Smooth muscle cell (in vitro differentiated cells): ENCODE data around the gene CCDC152. TPM values are rescaled to one million over a fixed set of nuclear protein-coding genes. Genes with fewer than 3 reads are reported as not detected.
A peak's percentile ranks its signal among the peaks of the same experiment; 100 is the strongest.

Experiments
- DNase-seq: peaks from one replicate; lab custom pipeline; 2025; ENCODE audit not compliant: unreplicated experiment; lab: John Stamatoyannopoulos, UW
- H2AFZ ChIP-seq: fragments of 200-600 bp; sonication (generic); 2 replicates; pipeline ENCODE4 v1.6.0; 2016; ENCODE audit warnings: antibody characterized with exemption, low read depth, mild to moderate bottlenecking
- H3F3A ChIP-seq: fragments of 200-600 bp; sonication (generic); 2 replicates; pipeline ENCODE4 v1.6.0; 2017; ENCODE audit warnings: antibody characterized with exemption, low read depth
- H3K27ac ChIP-seq: fragments of 200-600 bp; sonication (generic); 2 replicates; pipeline ENCODE4 v1.5.1; 2016; ENCODE audit warnings: low read depth, mild to moderate bottlenecking
- H3K27me3 ChIP-seq: fragments of 200-600 bp; sonication (generic); 2 replicates; pipeline ENCODE4 v1.6.1; 2016; ENCODE audit warnings: low read depth, mild to moderate bottlenecking
- H3K36me3 ChIP-seq: fragments of 200-600 bp; sonication (generic); 2 replicates; pipeline ENCODE4 v1.5.1; 2016; ENCODE audit warnings: low read depth
- H3K4me1 ChIP-seq: fragments of 200-600 bp; sonication (generic); 2 replicates; pipeline ENCODE4 v1.5.1; 2016; ENCODE audit warnings: low read depth
- H3K4me2 ChIP-seq: fragments of 200-600 bp; sonication (generic); 2 replicates; pipeline ENCODE4 v1.6.0; 2016; ENCODE audit warnings: mild to moderate bottlenecking
- H3K4me3 ChIP-seq: fragments of 200-600 bp; sonication (generic); 2 replicates; pipeline ENCODE4 v1.5.1; 2016; ENCODE audit warnings: mild to moderate bottlenecking
- H3K79me2 ChIP-seq: fragments of 200-600 bp; sonication (generic); 2 replicates; pipeline ENCODE4 v1.6.0; 2016; ENCODE audit warnings: low read depth, mild to moderate bottlenecking
- H3K9ac ChIP-seq: fragments of 200-600 bp; sonication (generic); 2 replicates; pipeline ENCODE4 v1.6.0; 2016; ENCODE audit warnings: low read depth
- H3K9me3 ChIP-seq: fragments of 200-600 bp; sonication (generic); replicated peaks from 2 replicates; pipeline ENCODE4 v1.5.1; 2016; ENCODE audit warnings: low read depth
- H4K20me1 ChIP-seq: fragments of 200-600 bp; sonication (generic); 2 replicates; pipeline ENCODE4 v1.6.0; 2016; ENCODE audit warnings: low read depth
- WGBS: methylation state at CpG from one replicate; pipeline ENCODE4 v1.1.7; 2016; ENCODE audit warnings: low lambda C conversion rate; 5-methylcytosine and 5-hydroxymethylcytosine counted together
- polyA plus RNA-seq: library from polyadenylated mRNA; unstranded; fragments of >200 nt; fragmentation: Nextera tagmentation; extraction: Ambion mirVana; gene quantifications from 2 replicates; pipeline ENCODE4 v1.2.1, GENCODE V29; 2016
- total RNA-seq: library from RNA; depleted of rRNA; stranded (reverse); fragments of >200 nt; gene quantifications from 2 replicates; pipeline ENCODE4 v1.2.3, GENCODE V29; 2014
- TF ChIP-seq, protein P1 (sequence below): fragments of 200-600 bp; sonication (generic); IDR thresholded peaks from 2 replicates; pipeline ENCODE4 v1.5.1; 2017; ENCODE audit warnings: borderline replicate concordance, mild to moderate bottlenecking, antibody characterized with exemption; ENCODE audit not compliant: insufficient read depth, poor library complexity, severe bottlenecking

The CCDC152 gene
- total and polyA plus RNA-seq, 2 experiments from 2014 or later, result 1.4 to 1.6 TPM

DNA sequence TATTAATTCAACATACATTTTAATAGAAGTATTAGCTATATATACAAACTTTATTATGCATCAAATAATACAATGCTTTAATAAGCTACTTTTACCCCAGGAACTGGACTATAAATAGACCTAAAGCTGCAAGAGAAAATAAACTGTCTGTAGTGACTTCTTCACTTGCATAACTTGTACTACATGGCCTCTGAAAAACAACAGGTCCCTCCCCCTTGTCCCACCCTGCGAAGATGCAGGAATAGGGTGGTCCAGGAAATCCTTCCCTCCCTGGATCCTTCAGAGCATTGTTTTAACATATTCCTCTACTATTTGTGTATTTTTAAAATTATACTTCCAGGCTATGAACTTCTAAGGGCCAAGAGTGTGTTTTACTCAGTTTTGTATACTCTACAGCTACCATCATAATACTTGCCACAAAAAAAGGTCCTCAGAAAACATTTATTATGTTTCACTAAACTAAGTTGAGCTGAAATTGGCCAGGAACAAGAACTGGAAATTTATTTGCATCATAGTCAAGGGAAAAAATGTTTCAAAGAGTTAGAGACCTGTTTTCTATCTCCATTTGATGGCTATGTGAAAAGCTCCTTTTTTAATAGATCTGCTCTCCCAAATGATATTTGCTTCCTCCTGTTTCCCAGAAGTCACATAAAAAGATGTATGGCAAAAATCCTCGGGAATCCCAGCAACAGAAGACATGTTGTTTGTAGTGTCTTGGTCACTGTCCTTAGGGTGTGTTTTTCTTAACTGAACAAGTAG is 70.3 kb downstream of the CCDC152 start:
- Histone ChIP-seq H3K4me1 (no peaks in the 10 kb centered on the region), H3K9ac (no peak overlapping the region), H2AFZ (peak overlapping the region; percentile 31), H3F3A (peaks cover 12% of the 10 kb centered on the region), H3K27ac (no peak overlapping the region), H3K79me2 (no peaks in the 10 kb centered on the region), H3K27me3 (no peaks in the 10 kb centered on the region), H3K4me2 (no peak overlapping the region), H3K9me3 (no peaks in the 10 kb centered on the region), H3K4me3 (no peak overlapping the region), H4K20me1 (no peaks in the 10 kb centered on the region), H3K36me3 (no peaks in the 10 kb centered on the region)
- no peak for DNase-seq
- 66% methylated on average over 2 of the region's 2 CpGs for WGBS
- TF ChIP-seq, protein P1, sequence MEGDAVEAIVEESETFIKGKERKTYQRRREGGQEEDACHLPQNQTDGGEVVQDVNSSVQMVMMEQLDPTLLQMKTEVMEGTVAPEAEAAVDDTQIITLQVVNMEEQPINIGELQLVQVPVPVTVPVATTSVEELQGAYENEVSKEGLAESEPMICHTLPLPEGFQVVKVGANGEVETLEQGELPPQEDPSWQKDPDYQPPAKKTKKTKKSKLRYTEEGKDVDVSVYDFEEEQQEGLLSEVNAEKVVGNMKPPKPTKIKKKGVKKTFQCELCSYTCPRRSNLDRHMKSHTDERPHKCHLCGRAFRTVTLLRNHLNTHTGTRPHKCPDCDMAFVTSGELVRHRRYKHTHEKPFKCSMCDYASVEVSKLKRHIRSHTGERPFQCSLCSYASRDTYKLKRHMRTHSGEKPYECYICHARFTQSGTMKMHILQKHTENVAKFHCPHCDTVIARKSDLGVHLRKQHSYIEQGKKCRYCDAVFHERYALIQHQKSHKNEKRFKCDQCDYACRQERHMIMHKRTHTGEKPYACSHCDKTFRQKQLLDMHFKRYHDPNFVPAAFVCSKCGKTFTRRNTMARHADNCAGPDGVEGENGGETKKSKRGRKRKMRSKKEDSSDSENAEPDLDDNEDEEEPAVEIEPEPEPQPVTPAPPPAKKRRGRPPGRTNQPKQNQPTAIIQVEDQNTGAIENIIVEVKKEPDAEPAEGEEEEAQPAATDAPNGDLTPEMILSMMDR, result no peak

DNA sequence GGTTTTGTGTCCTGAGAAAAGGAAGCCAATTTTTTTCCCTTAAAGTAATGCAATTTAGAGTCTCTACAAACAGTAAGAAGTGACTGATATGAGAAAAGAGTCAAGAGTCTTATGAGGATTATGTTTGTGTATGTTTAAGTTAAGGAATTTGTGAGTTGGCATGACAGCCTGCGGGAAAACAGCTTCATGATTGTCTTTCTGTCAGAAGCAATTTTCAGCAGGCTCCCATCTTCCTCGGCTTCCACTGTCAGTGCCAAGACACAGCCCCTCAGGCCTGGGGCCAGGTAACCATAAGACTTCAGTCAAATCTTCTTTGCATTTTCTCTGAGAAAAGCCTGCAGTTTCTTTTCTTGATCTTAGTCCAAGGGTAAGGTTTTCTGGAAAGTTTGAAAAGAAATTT is 72.1 kb downstream of the CCDC152 start:
- H3K36me3 ChIP-seq, result no peaks in the 10 kb centered on the region
- H3K9ac ChIP-seq, result no peak overlapping the region
- H3K4me1 ChIP-seq, result no peaks in the 10 kb centered on the region
- TF ChIP-seq, protein P1, result no peak
- H4K20me1 ChIP-seq, result no peaks in the 10 kb centered on the region
- no peak for DNase-seq
- no peaks in the 10 kb centered on the region for H3K9me3 ChIP-seq
- H2AFZ ChIP-seq, result no peak overlapping the region
- 7% methylated on average over 2 of the region's 2 CpGs for WGBS
- H3K27me3 ChIP-seq, result no peaks in the 10 kb centered on the region
- no peaks in the 10 kb centered on the region for H3K79me2 ChIP-seq
- H3K4me3 ChIP-seq, result no peak overlapping the region
- peak overlapping the region; percentile 80 for H3K27ac ChIP-seq
- H3K4me2 ChIP-seq, result peak overlapping the region; percentile 49
- peaks cover 12% of the 10 kb centered on the region for H3F3A ChIP-seq

DNA sequence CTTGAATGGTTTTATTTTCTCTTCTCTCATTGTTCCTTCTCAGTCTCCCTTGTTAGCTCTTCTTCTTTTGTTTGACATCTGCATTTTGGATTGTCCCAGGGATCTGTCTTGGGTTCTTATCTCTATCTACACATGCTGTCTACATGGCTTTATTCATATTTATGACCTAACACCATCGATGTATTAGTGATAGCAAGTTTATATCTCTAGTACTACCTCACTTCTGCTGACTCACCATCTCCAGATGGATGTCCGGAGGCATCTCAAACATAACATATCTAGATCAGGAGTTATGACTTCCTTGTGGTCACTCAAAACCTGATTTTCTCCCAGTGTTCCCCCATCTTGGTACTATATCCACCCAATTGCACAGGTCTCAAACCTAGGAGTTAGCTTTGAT is 74.3 kb downstream of the CCDC152 start:
- TF ChIP-seq, protein P1, result no peak
- Histone ChIP-seq H3K9me3 (no peaks in the 10 kb centered on the region), H3F3A (peaks cover 12% of the 10 kb centered on the region), H3K36me3 (no peaks in the 10 kb centered on the region), H3K4me2 (no peak overlapping the region), H3K4me3 (no peak overlapping the region), H3K27me3 (no peaks in the 10 kb centered on the region), H3K4me1 (no peaks in the 10 kb centered on the region), H2AFZ (no peak overlapping the region), H3K27ac (no peak overlapping the region), H4K20me1 (no peaks in the 10 kb centered on the region), H3K79me2 (no peaks in the 10 kb centered on the region), H3K9ac (no peak overlapping the region)
- 86% methylated on average over 2 of the region's 2 CpGs for WGBS
- DNase-seq, result no peak

DNA sequence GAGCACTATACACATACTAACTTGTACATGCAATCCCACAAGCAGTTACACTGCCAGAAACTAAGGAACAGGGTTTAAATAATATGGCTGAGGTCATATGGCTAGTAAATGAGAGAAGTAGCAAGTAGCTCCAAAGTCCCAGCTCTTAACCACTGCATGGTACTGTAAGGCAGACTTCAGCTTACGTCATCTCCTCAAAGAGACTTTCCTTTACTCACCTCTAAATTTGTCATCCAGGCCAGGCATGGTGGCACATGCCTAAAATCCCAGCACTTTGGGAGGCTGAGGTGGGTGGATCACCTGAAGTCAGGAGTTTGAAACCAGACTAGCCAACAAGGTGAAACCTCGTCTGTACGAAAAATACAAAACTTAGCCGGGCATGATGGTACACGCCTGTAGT is 75.4 kb downstream of the CCDC152 start:
- 91% methylated on average over 5 of the region's 5 CpGs for WGBS
- Histone ChIP-seq H3K79me2 (no peaks in the 10 kb centered on the region), H3K4me1 (no peaks in the 10 kb centered on the region), H2AFZ (no peak overlapping the region), H3F3A (peaks cover 10% of the 10 kb centered on the region), H3K9me3 (no peaks in the 10 kb centered on the region), H3K4me2 (no peak overlapping the region), H4K20me1 (no peaks in the 10 kb centered on the region), H3K9ac (no peak overlapping the region), H3K27ac (no peak overlapping the region), H3K4me3 (no peak overlapping the region), H3K36me3 (no peaks in the 10 kb centered on the region), H3K27me3 (no peaks in the 10 kb centered on the region)
- TF ChIP-seq, protein P1, result no peak
- no peak for DNase-seq
